Measurements from ENCODE around the gene TIGD3. TPM values are rescaled to one million over a fixed set of nuclear protein-coding genes. Genes with fewer than 3 reads are reported as not detected.

The TIGD3 gene
- 0.09 and 0.27 TPM in 2 replicates for total RNA-seq

DNA sequence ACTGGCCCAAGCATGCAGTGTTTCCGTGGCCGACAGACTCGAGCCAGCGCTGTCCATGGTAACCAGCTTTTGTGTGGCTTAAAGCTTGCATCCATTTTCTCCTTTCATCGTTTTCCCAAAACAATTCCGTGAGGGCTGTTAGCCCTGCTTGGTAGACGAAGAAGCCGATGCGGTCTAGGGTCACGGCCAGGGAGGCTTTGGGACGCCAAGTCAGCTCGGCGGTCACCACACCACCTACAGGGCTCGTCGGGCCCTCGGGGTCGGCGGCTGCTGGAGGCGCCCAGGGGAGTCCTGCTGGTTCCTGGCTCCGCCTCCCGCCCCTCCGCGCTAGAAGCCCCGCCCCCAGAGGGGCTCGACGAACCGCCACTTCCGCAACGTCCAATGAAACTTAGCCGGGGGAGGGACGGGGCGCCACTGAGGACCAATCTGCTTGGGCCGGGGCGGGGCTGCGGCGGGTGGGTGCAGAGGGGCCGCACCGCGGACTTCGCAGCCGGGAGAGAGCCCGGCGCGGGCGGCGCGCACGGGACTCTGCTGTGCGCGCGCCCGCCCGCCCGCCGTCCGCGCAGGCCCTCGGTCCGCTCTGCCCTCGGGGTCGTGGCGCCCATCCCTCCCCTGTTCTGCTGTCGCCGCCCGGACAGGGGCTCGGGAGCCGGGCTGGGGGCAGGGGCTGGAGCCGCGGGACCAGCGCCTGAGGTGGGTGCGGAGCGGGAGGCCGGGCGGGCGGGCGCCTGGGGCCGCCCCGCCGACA is at the start of gene TIGD3:
Gene TIGD3, plus strand, starts transcription at position 487 of the 748 bp plus-strand sequence. CDS start 1,058 bp downstream, outside the sequence.

GRCh38 chr11:65314501-65315203 is 39.9 kb upstream of the TIGD3 start, which contains the start of gene CDC42EP2:
Gene CDC42EP2, plus strand, starts transcription at chr11:65314866. Its CDS starts 6,033 bp downstream, at chr11:65320899.

GRCh38 chr11:65382033-65382803 is 27.7 kb downstream of the TIGD3 start, which contains the start of gene SLC25A45:
Gene SLC25A45, minus strand, starts transcription at chr11:65382646. Its CDS starts 695 bp downstream, at chr11:65381951.

DNA sequence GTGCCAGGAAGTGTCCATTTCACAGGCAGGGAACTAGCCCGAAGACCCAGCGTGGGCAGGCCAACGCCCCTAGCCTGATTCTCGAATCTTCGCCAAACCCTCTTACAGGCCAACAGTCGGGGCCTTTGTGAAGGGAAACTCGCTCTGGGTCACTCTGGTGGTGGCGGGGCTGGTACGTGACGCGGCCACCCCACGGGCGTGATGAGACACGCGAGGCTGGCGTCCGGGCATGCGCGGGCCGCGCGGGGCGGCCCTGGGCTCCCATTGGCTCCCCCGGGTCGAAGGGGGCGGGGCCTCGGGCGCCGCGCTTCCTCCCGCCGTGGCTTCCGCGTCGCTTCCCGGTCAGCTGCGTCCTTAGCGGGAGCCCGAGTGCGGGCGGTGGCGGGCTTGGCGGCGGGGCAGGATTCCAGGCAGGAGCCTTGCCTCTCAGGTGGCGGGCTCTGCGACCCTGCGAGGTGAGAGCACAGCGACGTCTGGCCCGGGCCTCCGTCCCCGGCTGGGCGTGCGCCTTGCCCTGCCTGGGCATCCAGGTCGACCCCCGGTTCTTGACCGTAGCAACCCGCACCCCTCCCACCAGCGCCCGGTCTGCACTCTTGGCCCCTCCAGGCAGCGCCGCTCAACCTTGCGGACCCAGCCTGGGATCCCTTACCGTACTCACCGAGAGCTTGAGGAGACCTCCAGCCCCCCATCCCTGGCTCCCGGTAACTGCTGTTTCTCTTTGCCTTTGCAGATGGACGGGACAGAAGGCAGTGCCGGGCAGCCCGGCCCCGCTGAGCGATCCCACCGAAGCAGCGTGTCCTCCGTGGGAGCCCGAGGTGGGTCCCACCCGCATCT is 32.0 kb downstream of the TIGD3 start, which contains the start of gene FRMD8:
Gene FRMD8, plus strand, starts transcription at position 331 of the 834 bp plus-strand sequence. Its CDS starts 400 bp downstream, at position 731.

Other genes starting within 250 kb of the TIGD3 start
- 8.0 and 10.9 TPM in 2 replicates for gene TM7SF2, start 242.9 kb upstream of the TIGD3 start, total RNA-seq
- gene ZNHIT2, start 237.1 kb upstream of the TIGD3 start, total RNA-seq: 7.1 and 9.4 TPM in 2 replicates
- gene FAU, start 232.6 kb upstream of the TIGD3 start, total RNA-seq: 535 and 549 TPM in 2 replicates
- 31.3 and 37.8 TPM in 2 replicates for gene MRPL49, start 232.4 kb upstream of the TIGD3 start, total RNA-seq
- 5.5 and 12.2 TPM in 2 replicates for gene SYVN1, start 220.2 kb upstream of the TIGD3 start, total RNA-seq
- not detected in 2 replicates for gene SPDYC, start 184.5 kb upstream of the TIGD3 start, total RNA-seq
- 81.0 and 91.3 TPM in 2 replicates for gene CAPN1, start 172.8 kb upstream of the TIGD3 start, total RNA-seq
- gene POLA2, start 92.8 kb upstream of the TIGD3 start, total RNA-seq: 5.9 and 6.7 TPM in 2 replicates
- 17.4 and 19.1 TPM in 2 replicates for gene CDC42EP2, start 39.9 kb upstream of the TIGD3 start, total RNA-seq
- gene DPF2, start 20.9 kb upstream of the TIGD3 start, total RNA-seq: 24.2 and 27.9 TPM in 2 replicates
- 0.75 and 0.90 TPM in 2 replicates for gene SLC25A45, start 27.9 kb downstream of the TIGD3 start, total RNA-seq
- gene FRMD8, start 31.9 kb downstream of the TIGD3 start, total RNA-seq: 57.5 and 58.2 TPM in 2 replicates
- gene NEAT1, start 68.0 kb downstream of the TIGD3 start, total RNA-seq: 78.3 and 264 TPM in 2 replicates
- gene MALAT1, start 144.3 kb downstream of the TIGD3 start, total RNA-seq: 3,896 and 9,461 TPM in 2 replicates
- 64.0 and 70.9 TPM in 2 replicates for gene SCYL1, start 170.3 kb downstream of the TIGD3 start, total RNA-seq
- 22.0 and 64.9 TPM in 2 replicates for gene LTBP3, start 203.6 kb downstream of the TIGD3 start, total RNA-seq
- 46.6 and 57.7 TPM in 2 replicates for gene ZNRD2, start 215.7 kb downstream of the TIGD3 start, total RNA-seq
- 17.2 and 22.1 TPM in 2 replicates for gene FAM89B, start 217.8 kb downstream of the TIGD3 start, total RNA-seq
- 27.8 and 58.7 TPM in 2 replicates for gene EHBP1L1, start 221.3 kb downstream of the TIGD3 start, total RNA-seq
- gene KCNK7, start 241.0 kb downstream of the TIGD3 start, total RNA-seq: 0.18 and 0.47 TPM in 2 replicates

Data from endothelial cell of coronary artery (primary cell).